KMS-11 (cell line): ENCODE measurements around the gene RING1.

Source experiments
- H2AFZ ChIP-seq: fragments of 200-600 bp; sonication (generic); 2 replicates; pipeline ENCODE4 v1.6.1; 2016; ENCODE audit warnings: antibody characterized with exemption, mixed run types, low read depth
- H3K27ac ChIP-seq: fragments of 200-600 bp; sonication (generic); 2 replicates; pipeline ENCODE4 v1.6.1; 2016; ENCODE audit warnings: mild to moderate bottlenecking, mixed run types
- H3K27me3 ChIP-seq: fragments of 200-600 bp; sonication (generic); 2 replicates; pipeline ENCODE4 v1.6.1; 2017; ENCODE audit warnings: mild to moderate bottlenecking, low read depth, mixed run types, moderate library complexity; ENCODE audit not compliant: insufficient read depth
- H3K36me3 ChIP-seq: fragments of 200-600 bp; sonication (generic); 2 replicates; pipeline ENCODE4 v1.6.1; 2017; ENCODE audit warnings: mild to moderate bottlenecking, mixed run types; ENCODE audit not compliant: insufficient read depth
- H3K4me1 ChIP-seq: fragments of 200-600 bp; sonication (generic); 2 replicates; pipeline ENCODE4 v1.6.1; 2016; ENCODE audit warnings: mild to moderate bottlenecking, low read depth, mixed run types; ENCODE audit not compliant: poor library complexity, severe bottlenecking
- H3K4me2 ChIP-seq: fragments of 200-600 bp; sonication (generic); 2 replicates; pipeline ENCODE4 v1.7.0; 2016; ENCODE audit warnings: mild to moderate bottlenecking, mixed run types
- H3K4me3 ChIP-seq: fragments of 200-600 bp; sonication (generic); IDR thresholded peaks from 2 replicates; pipeline ENCODE4 v1.6.1; 2017; ENCODE audit warnings: low read depth, low read length, mixed read lengths; ENCODE audit not compliant: insufficient read depth
- H3K79me2 ChIP-seq: fragments of 200-600 bp; sonication (generic); 2 replicates; pipeline ENCODE4 v1.6.1; 2016; ENCODE audit warnings: low read depth, mixed run types; ENCODE audit not compliant: insufficient read depth
- H3K9ac ChIP-seq: fragments of 200-600 bp; sonication (generic); 2 replicates; pipeline ENCODE4 v1.6.1; 2016; ENCODE audit warnings: mild to moderate bottlenecking, mixed run types
- H4K20me1 ChIP-seq: fragments of 200-600 bp; sonication (generic); 2 replicates; pipeline ENCODE4 v1.6.1; 2016; ENCODE audit warnings: mild to moderate bottlenecking, mixed run types; ENCODE audit not compliant: insufficient read depth
- CTCF ChIP-seq: fragments of 200-600 bp; sonication (generic); conservative IDR thresholded peaks from 2 replicates; pipeline ENCODE4 v1.6.1; 2017; ENCODE audit warnings: low read depth, mild to moderate bottlenecking, antibody characterized with exemption, low read length, moderate library complexity, mixed read lengths

RING1 gene

DNA sequence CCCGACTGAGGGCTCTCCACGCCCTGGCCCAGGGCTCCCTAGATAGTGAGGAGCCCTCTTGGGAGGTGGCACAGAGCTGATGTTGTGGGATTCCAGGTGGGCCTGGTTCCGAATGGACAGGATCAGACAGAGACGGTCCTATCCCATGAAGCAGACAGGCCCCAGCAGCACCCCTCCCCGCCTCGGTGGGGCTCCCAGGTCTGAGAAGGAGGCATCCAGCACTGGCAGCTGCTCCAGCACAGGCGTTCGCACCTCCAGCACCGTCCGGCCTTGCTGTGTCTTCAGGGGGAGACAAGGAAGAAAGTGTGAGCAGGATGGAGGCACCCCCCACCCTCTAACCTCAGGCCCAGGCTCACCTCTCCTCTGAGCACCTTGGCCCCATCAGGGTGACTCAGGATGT is 44.8 kb upstream of the RING1 start:
- H3K4me3 ChIP-seq, result no peak overlapping the region
- H3K36me3 ChIP-seq, result no peaks in the 10 kb centered on the region
- peaks cover 16% of the 10 kb centered on the region for H3K4me1 ChIP-seq
- H3K9ac ChIP-seq, result no peak overlapping the region
- no peaks in the 10 kb centered on the region for H3K27me3 ChIP-seq
- H4K20me1 ChIP-seq, result no peaks in the 10 kb centered on the region
- no peak overlapping the region for H3K4me2 ChIP-seq
- H3K27ac ChIP-seq, result no peak overlapping the region
- TF ChIP-seq CTCF, result no peak
- no peaks in the 10 kb centered on the region for H3K79me2 ChIP-seq
- H2AFZ ChIP-seq, result no peak overlapping the region

GRCh38 chr6:33164176-33164575 is 44.1 kb upstream of the RING1 start:
- no peaks in the 10 kb centered on the region for H3K27me3 ChIP-seq
- no peak overlapping the region for H2AFZ ChIP-seq
- no peak overlapping the region for H3K4me3 ChIP-seq
- H3K36me3 ChIP-seq, result no peaks in the 10 kb centered on the region
- no peaks in the 10 kb centered on the region for H3K79me2 ChIP-seq
- H3K9ac ChIP-seq, result no peak overlapping the region
- H3K4me2 ChIP-seq, result no peak overlapping the region
- TF ChIP-seq CTCF, result no peak
- peaks cover 16% of the 10 kb centered on the region for H3K4me1 ChIP-seq
- H4K20me1 ChIP-seq, result no peaks in the 10 kb centered on the region
- no peak overlapping the region for H3K27ac ChIP-seq

DNA sequence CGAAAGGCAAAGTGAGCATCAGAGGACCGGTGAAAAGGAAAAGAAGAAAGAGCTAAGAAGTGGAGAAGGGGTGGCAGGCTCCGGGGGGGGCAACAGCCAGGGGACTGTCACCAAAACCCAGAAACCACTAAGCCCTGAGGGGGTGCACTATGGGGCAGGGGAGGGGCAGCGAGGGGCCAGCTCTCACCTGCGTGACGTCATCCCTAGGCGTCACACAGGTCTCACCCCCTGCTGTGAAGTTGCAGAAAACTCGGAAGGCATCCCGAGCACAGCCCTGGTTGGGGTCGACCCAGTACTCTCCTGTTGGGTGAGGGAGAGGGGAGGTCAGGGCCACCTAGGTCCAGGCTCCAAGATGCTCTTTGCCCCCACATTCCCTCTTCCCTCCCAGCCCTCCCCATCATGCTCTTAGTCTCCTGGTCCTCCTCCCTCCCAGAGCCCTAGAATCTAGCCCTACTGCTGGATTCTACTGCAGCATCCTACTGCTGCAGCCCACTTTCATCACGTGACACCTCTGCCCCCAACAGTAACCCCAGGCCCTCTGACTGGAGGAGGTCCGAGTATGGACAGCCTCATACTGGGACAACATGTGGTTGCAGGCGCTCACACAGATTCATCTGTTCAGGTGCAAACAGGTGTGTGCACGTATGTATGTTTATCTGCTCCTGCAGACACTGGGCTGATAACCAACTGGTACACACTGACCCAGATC is 43.5 kb upstream of the RING1 start:
- Histone ChIP-seq H3K4me2 (no peak overlapping the region), H3K4me3 (no peak overlapping the region), H3K27ac (no peak overlapping the region), H2AFZ (no peak overlapping the region), H3K36me3 (no peaks in the 10 kb centered on the region), H3K4me1 (peaks cover 16% of the 10 kb centered on the region), H4K20me1 (no peaks in the 10 kb centered on the region), H3K9ac (no peak overlapping the region), H3K27me3 (no peaks in the 10 kb centered on the region), H3K79me2 (no peaks in the 10 kb centered on the region)
- no peak for TF ChIP-seq CTCF

DNA sequence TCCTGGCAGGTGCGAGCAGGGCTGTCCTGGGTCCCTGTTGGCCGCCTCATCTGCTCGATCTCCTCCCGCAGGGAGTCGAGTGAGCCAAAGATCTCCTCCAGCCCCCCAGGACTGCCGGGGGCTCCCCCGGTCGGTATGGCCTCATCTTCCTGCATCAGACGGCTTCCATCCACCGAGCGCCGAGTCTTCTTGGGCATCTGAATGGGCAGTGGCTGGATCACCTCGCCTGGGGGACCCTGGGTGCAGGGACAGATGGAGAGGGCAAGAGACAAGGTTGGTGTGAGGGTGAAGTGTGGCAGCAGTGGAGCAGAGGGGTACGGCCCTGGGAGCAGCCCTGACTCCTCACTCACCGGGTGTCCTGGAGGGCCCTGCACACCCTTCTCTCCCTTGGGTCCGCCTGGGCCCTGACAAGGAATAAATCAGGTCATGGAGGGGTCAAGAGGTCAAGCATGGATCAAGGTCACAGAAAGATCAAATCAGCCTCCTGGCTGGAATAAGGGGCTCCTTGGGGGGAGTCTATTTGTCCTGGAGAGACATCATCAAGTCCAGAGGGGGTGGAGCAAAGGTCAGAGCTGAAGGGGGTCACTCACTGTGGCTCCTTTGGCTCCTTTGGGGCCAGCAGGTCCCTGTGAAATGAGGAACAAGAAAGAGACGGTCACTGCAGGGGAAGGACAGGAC is 42.6 kb upstream of the RING1 start:
- H3K4me3 ChIP-seq, result no peak overlapping the region
- H3K4me1 ChIP-seq, result peaks cover 14% of the 10 kb centered on the region
- H2AFZ ChIP-seq, result no peak overlapping the region
- no peak overlapping the region for H3K27ac ChIP-seq
- H3K27me3 ChIP-seq, result no peaks in the 10 kb centered on the region
- no peak for TF ChIP-seq CTCF
- H4K20me1 ChIP-seq, result no peaks in the 10 kb centered on the region
- no peaks in the 10 kb centered on the region for H3K79me2 ChIP-seq
- no peaks in the 10 kb centered on the region for H3K36me3 ChIP-seq
- H3K9ac ChIP-seq, result no peak overlapping the region
- H3K4me2 ChIP-seq, result no peak overlapping the region
